SJCRH30 (cell line): ENCODE data around the gene SELENOW. TPM values are rescaled to one million over a fixed set of nuclear protein-coding genes. Genes with fewer than 3 reads are reported as not detected.
"Not testable (repeated sequence)": the region's sequence is repeated elsewhere in the genome, so short reads cannot be mapped to it uniquely, and the experiment has no call there.

Experiments
- DNase-seq, 2 experiments: peaks; one replicate each; pipeline ENCODE4 v3.0.0-alpha.2; 2015 to 2020
- H3K27ac ChIP-seq: fragments of 250-450 bp; sonication (Bioruptor Pico); 2 replicates; pipeline ENCODE4 v1.5.1; 2020; ENCODE audit warnings: mild to moderate bottlenecking, moderate library complexity
- H3K27me3 ChIP-seq: fragments of 250-450 bp; sonication (Bioruptor Pico); 2 replicates; pipeline ENCODE4 v1.5.1; 2020; ENCODE audit warnings: mild to moderate bottlenecking, moderate library complexity
- H3K36me3 ChIP-seq: fragments of 250-450 bp; sonication (Bioruptor Pico); 2 replicates; pipeline ENCODE4 v1.5.1; 2020; ENCODE audit warnings: mild to moderate bottlenecking, moderate library complexity
- H3K4me1 ChIP-seq: fragments of 250-450 bp; sonication (Bioruptor Pico); 2 replicates; pipeline ENCODE4 v1.5.1; 2020; ENCODE audit warnings: mild to moderate bottlenecking, moderate library complexity
- H3K4me3 ChIP-seq: fragments of 250-450 bp; sonication (Bioruptor Pico); 2 replicates; pipeline ENCODE4 v1.5.1; 2020; ENCODE audit warnings: mild to moderate bottlenecking, moderate library complexity
- H3K9me3 ChIP-seq: fragments of 250-450 bp; sonication (Bioruptor Pico); replicated peaks from 2 replicates; pipeline ENCODE4 v1.5.1; 2020; ENCODE audit warnings: mild to moderate bottlenecking, moderate library complexity
- total RNA-seq: library from RNA; depleted of rRNA; stranded (reverse); fragments of >200 nt; shearing (Covaris generic); gene quantifications from 2 replicates; pipeline ENCODE4 v1.2.3, GENCODE V29; 2014; rRNA removed

Gene SELENOW
- total RNA-seq, 1 experiment from 2014 or later, result 204 TPM

DNA sequence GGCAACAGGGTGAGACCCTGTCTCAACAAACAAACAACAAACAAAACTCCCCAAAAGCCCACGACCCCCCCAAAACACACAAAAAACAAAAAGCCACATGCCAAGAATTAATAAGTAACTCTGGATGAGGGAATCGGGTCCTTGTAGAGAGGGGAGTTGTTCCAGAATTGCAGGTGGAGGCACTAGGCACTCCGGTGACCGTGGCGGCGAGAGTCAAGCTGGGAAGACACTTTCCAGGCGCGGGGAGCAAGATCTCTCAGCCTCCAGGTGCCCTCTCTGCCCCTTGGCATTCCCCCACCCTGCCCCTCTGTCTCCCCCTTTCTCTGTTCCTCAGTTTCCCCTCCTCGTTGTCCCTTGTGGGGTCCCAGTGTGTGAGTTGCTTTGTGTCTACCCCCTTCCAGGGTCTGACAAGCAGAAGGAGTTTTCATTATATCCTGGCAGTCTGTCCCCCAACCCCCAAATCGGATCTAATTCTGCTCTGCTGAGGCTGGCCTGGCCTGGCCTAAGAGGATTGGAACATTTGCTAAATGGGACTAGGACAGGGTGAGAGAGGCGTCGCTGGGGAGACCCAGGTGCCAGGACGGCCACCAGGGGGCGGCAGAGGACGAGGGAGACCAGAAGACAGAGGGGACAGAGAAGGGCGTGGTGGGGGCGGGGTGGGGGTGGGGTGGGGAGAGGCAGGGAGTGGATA, 34.9 kb downstream of the SELENOW start:
- Histone ChIP-seq H3K27ac (no peak overlapping the region), H3K4me3 (no peak overlapping the region), H3K27me3 (no peaks in the 10 kb centered on the region), H3K9me3 (no peaks in the 10 kb centered on the region), H3K36me3 (no peaks in the 10 kb centered on the region), H3K4me1 (no peaks in the 10 kb centered on the region)
- DNase-seq, result peak; percentile 91 to 94

DNA sequence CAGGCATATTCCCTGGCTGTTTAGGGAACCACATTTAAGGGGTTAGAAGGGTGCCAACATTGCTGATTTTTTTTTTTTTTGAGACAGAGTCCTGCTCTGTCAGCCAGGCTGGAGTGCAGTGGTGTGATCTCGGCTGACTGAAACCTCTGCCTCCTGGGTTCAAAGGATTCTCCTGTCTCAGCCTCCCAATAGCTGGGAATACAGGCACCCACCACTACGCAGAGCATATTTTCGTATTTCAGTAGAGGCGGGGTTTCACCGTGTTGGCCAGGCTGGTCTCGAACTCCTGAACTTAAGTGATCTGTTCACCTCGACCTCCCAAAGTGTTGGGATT, 35.5 kb downstream of the SELENOW start:
- Histone ChIP-seq H3K4me3 (no peak overlapping the region), H3K4me1 (no peaks in the 10 kb centered on the region), H3K27ac (no peak overlapping the region), H3K9me3 (no peaks in the 10 kb centered on the region), H3K27me3 (no peaks in the 10 kb centered on the region), H3K36me3 (no peaks in the 10 kb centered on the region)
- no peak for DNase-seq

DNA sequence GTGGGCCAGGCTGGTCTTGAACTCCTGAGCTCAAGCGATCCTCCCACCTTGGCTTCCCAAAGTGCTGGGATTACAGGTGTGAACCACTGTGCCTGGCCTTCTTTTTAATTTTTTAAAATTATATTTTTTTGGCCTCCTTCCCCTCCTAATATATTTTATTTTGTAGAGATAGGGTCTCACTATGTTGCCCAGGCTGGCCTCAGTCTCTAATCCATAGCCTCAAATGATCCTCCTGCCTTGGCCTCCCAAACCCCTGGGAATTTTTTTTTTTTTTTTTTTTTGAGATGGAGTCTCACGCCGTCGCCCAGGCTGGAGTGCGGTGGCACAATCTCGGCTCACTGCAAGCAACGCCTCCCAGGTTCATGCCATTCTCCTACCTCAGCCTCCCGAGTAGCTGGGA, 37.8 kb downstream of the SELENOW start:
- DNase-seq, H3K27me3 ChIP-seq, H3K9me3 ChIP-seq: not testable (repeated sequence)

DNA sequence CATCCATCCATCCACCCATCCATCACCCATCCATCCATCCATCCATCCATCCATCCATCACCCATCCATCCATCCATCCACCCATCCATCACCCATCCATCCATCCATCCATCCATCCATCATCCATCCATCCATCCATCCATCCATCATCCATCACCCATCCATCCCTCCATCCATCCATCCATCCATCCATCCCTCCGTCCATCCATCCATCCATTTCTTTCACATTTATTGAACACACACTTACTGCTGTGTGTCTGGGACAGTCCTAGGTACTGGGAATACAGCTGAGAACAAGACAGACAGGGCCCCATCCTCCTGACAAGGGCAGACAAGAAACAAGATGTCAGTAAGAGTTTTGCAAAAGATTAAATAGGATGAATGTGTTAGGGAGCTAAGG, 39.7 kb downstream of the SELENOW start:
- H3K36me3 ChIP-seq, DNase-seq: not testable (repeated sequence)

More for the DNA sequence above, 37.8 kb downstream of the SELENOW start:
- not testable (repeated sequence) for H3K27ac ChIP-seq, H3K36me3 ChIP-seq, H3K4me3 ChIP-seq
- H3K4me1 ChIP-seq, result peaks cover 20% of the 10 kb centered on the region

GRCh38 chr19:47819858-47820257, 41.4 kb downstream of the SELENOW start:
- peak overlapping the region; percentile 67 for H3K27ac ChIP-seq
- H3K9me3 ChIP-seq, result no peaks in the 10 kb centered on the region
- peak overlapping the region; percentile 32 for H3K4me3 ChIP-seq
- H3K27me3 ChIP-seq, result no peaks in the 10 kb centered on the region
- peaks cover 24% of the 10 kb centered on the region for H3K4me1 ChIP-seq
- H3K36me3 ChIP-seq, result no peaks in the 10 kb centered on the region
- peak; percentile 73 to 88 for DNase-seq

More for the DNA sequence above, 39.7 kb downstream of the SELENOW start:
- H3K27me3 ChIP-seq, H3K27ac ChIP-seq, H3K9me3 ChIP-seq, H3K4me3 ChIP-seq: not testable (repeated sequence)
- peaks cover 24% of the 10 kb centered on the region for H3K4me1 ChIP-seq

GRCh38 chr19:47820410-47820809, 41.9 kb downstream of the SELENOW start:
- Histone ChIP-seq H3K4me3 (peak overlapping the region; percentile 32), H3K9me3 (no peaks in the 10 kb centered on the region), H3K27ac (peak overlapping the region; percentile 67), H3K4me1 (peaks cover 24% of the 10 kb centered on the region), H3K27me3 (no peaks in the 10 kb centered on the region), H3K36me3 (no peaks in the 10 kb centered on the region)
- DNase-seq, result peak; percentile 79 to 89

DNA sequence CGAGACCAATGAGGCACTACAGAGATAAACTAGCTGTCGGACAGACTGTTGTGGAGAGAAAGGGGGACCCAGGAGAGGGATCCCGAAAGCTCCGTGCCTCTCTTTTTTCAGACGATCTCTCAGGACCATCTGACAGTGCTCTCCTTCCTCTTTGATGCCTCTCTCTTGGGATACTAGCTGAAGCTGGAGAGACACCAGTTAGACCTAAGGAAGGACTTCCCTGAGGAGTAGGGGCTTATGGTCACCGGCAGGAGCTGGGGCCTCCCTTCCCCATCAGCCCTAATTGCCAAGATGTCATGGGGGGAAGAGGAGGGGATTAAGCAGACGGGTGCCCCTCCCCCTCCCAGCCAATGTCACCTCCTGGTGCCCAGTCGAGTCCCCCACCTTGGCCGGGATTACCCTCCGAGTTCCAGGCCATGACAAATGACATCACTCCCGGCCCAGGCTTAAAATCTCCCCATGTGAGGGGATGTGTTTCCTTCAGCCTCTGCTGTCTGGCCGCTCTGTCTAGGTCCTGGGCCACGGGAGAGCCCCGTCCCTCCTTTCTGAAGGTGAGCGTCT, 43.0 kb downstream of the SELENOW start, which contains the start of gene CRX:
Gene CRX (plus strand): TSS at position 478 of the 561 bp plus-strand sequence. CDS start 12,507 bp downstream, outside the sequence.
- Histone ChIP-seq H3K4me1 (peaks cover 30% of the 10 kb centered on the region), H3K4me3 (no peak within 1 kb of the TSS), H3K27ac (peak within 1 kb of the TSS; percentile 67), H3K36me3 (no peaks in the 10 kb centered on the region), H3K9me3 (no peaks in the 10 kb centered on the region), H3K27me3 (no peaks in the 10 kb centered on the region)
- no peak for DNase-seq

DNA sequence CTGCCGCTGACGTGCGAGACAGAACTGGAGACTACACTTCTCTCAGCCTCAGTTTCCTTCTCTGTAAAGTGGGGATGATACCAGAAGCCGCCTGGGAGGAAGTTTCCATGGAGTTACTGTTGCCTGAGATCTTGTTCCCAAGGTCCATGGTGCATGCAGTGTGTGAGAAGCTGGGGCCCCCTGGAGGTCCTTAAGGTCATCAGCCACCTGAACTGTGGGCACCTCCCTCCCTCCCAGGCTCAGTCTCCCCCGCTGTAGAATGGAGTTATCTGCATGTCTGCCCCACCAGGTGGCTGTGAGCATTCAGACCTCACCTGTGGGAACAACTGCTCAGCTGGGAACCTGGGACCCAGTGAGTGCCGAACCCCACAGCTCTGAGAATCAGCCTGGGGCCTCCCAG, 45.9 kb downstream of the SELENOW start:
- no peak for DNase-seq
- H3K27me3 ChIP-seq, result no peaks in the 10 kb centered on the region
- no peak overlapping the region for H3K4me3 ChIP-seq

GRCh38 chr19:47826800-47827199, 48.3 kb downstream of the SELENOW start:
- Histone ChIP-seq H3K27me3 (no peaks in the 10 kb centered on the region), H3K4me3 (no peak overlapping the region), H3K9me3 (peaks cover 2% of the 10 kb centered on the region; the same call in 1 of the 2 replicates), H3K27ac (no peak overlapping the region), H3K4me1 (peaks cover 6% of the 10 kb centered on the region; the same call in 1 of the 2 replicates), H3K36me3 (no peaks in the 10 kb centered on the region)
- DNase-seq, result peak; percentile 50 to 67

More for the DNA sequence above, 45.9 kb downstream of the SELENOW start:
- peaks cover 2% of the 10 kb centered on the region; the same call in 1 of the 2 replicates for H3K9me3 ChIP-seq
- H3K36me3 ChIP-seq, result no peaks in the 10 kb centered on the region
- H3K4me1 ChIP-seq, result peaks cover 28% of the 10 kb centered on the region
- no peak overlapping the region for H3K27ac ChIP-seq

GRCh38 chr19:47832723-47833122, 54.2 kb downstream of the SELENOW start:
- Histone ChIP-seq H3K36me3 (no peaks in the 10 kb centered on the region), H3K4me3 (no peak overlapping the region), H3K9me3 (no peaks in the 10 kb centered on the region), H3K27me3 (no peaks in the 10 kb centered on the region), H3K4me1 (no peaks in the 10 kb centered on the region), H3K27ac (no peak overlapping the region)
- DNase-seq, result no peak

Other genes starting within 250 kb of the SELENOW start
- gene ZNF541, start 205.6 kb upstream of the SELENOW start, total RNA-seq, result not detected in 2 replicates
- 0.95 and 3.9 TPM in 2 replicates for gene BICRA, start 169.6 kb upstream of the SELENOW start, total RNA-seq
- gene EHD2, start 65.3 kb upstream of the SELENOW start, total RNA-seq, result 9.0 and 9.4 TPM in 2 replicates
- gene NOP53, start 33.2 kb upstream of the SELENOW start, total RNA-seq, result 194 TPM in 2 replicates
- gene TPRX1, start 25.8 kb downstream of the SELENOW start, total RNA-seq, result not detected in 2 replicates
- 0.10 and 0.89 TPM in 2 replicates for gene CRX, start 43.2 kb downstream of the SELENOW start, total RNA-seq
- not detected in 2 replicates for gene TPRX2, start 80.5 kb downstream of the SELENOW start, total RNA-seq
- gene SULT2A1, start 107.6 kb downstream of the SELENOW start, total RNA-seq, result not detected in 2 replicates
- gene BSPH1, start 213.5 kb downstream of the SELENOW start, total RNA-seq, result not detected in 2 replicates
- gene ELSPBP1, start 215.9 kb downstream of the SELENOW start, total RNA-seq, result not detected in 2 replicates